Fibroblast of pulmonary artery (primary cell): ENCODE data around the gene PCBD2.
A peak's percentile ranks its signal among the peaks of the same experiment; 100 is the strongest.
"Not testable (repeated sequence)": the region's sequence is repeated elsewhere in the genome, so short reads cannot be mapped to it uniquely, and the experiment has no call there.

Experiments
- DNase-seq: peaks from one replicate; pipeline ENCODE4 v3.0.0-alpha.2; 2010; ENCODE audit warnings: low read depth
- H3K4me3 ChIP-seq: replicated peaks from 2 replicates; pipeline ENCODE4 v1.5.1; 2011; ENCODE audit warnings: low read depth, mild to moderate bottlenecking, control low read depth, low read length, moderate library complexity
- CTCF ChIP-seq: IDR thresholded peaks from 2 replicates; pipeline ENCODE4 v1.5.1; 2011; ENCODE audit warnings: mild to moderate bottlenecking, control low read depth, low read length, inconsistent platforms; ENCODE audit errors: missing control alignments

The PCBD2 gene

GRCh38 chr5:134874831-134875655 is 29.9 kb upstream of the PCBD2 start:
- peak; percentile 84 for DNase-seq
- no peak for TF ChIP-seq CTCF
- H3K4me3 ChIP-seq = peak overlapping the region; percentile 84

DNA sequence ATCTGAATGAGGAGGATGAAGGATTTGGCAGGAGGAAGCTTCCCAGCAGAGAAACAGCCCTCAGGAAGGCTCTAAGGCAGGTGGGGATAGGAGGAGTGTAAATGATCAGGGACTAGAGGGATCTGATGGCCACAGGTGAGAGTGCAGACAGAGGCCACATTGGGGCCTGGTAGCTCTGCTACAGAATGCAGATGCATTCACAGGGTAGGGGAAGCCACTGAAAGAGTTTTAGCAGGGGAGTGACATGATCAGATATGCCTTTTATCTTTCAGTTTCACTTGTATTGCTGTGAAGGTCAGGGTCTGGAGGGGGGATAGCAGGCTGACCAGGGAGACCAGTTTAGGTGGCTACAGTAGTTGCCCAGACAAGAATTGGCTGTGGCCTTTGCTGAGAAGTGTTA is 27.8 kb upstream of the PCBD2 start:
- no peak for DNase-seq
- no peak for TF ChIP-seq CTCF
- no peak overlapping the region for H3K4me3 ChIP-seq

DNA sequence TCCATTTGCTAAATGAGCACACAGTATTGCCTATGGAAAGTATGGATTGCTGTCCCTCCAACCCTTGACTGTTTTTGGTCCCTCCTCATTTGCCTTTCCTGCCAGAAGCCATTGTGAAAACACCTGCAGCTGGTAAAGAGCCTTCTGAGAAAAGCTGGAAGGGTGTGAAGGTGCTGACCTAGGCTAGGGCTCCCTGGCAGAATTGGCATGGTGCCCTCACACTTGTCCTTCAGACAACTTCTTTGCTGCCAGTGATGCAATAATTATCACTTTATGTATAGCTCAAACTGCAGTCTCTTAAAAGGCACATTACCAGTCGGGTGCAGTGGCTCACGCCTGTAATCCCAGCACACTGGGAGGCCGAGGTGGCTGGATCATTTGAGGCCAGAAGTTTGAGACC is 26.5 kb upstream of the PCBD2 start:
- no peak for DNase-seq
- no peak overlapping the region for H3K4me3 ChIP-seq
- TF ChIP-seq CTCF = no peak

DNA sequence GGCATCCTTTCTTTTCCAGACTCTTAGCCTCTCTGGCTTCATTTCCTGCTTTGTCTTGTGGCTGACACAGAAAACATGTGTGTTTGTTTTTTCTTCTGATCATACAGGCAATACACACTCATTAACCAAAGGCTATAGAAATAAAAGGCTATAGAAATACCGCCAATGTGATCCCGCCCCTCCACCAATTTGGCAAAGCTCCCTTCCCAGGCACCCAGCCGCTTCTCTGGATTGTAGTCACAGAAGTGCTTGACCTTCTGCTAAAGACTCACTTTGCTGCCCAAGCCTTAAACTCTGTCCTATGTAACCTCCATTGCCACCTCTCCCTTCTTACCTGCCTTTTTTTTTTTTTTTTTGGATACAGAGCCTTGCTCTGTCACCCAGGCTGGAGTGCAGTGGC is 25.5 kb upstream of the PCBD2 start:
- no peak for DNase-seq
- TF ChIP-seq CTCF = no peak
- no peak overlapping the region for H3K4me3 ChIP-seq

GRCh38 chr5:134880937-134881336 is 24.0 kb upstream of the PCBD2 start:
- not testable (repeated sequence) for H3K4me3 ChIP-seq, DNase-seq

GRCh38 chr5:134881711-134882110 is 23.2 kb upstream of the PCBD2 start:
- H3K4me3 ChIP-seq, DNase-seq: not testable (repeated sequence)

- no peak overlapping the region for H3K4me3 ChIP-seq
- DNase-seq = no peak
- no peak for TF ChIP-seq CTCF
Measured at GRCh38 chr5:134887593-134888159, 17.3 kb upstream of the PCBD2 start.

- H3K4me3 ChIP-seq = no peak overlapping the region
- no peak for TF ChIP-seq CTCF
- no peak for DNase-seq
Measured at GRCh38 chr5:134889335-134889734, 15.6 kb upstream of the PCBD2 start.
